ENCODE data around the gene NCKAP5. TPM values are rescaled to one million over a fixed set of nuclear protein-coding genes. Genes with fewer than 3 reads are reported as not detected.

Gene NCKAP5
- total RNA-seq, 1 donor from 2014 or later: 7.4 TPM

GRCh38 chr2:133109772-133110171, 458.5 kb downstream of the NCKAP5 start:
- DNase-seq (ENCODE audit: low spot score): no peak
- Mint-ChIP-seq H3K4me1 (ENCODE audit: unreplicated experiment) (no peaks in the 10 kb centered on the region), H3K4me3 (ENCODE audit: unreplicated experiment) (no peak overlapping the region), H3K9me3 (ENCODE audit: unreplicated experiment) (no peaks in the 10 kb centered on the region), H3K36me3 (ENCODE audit: low read depth, unreplicated experiment) (no peaks in the 10 kb centered on the region), H3K27ac (ENCODE audit: unreplicated experiment) (no peak overlapping the region), H3K27me3 (ENCODE audit: unreplicated experiment) (no peaks in the 10 kb centered on the region)
- TF ChIP-seq CTCF (IDR thresholded peaks at IDR 0.05; ENCODE audit: unreplicated experiment): no peak

- no peaks in the 10 kb centered on the region for H3K9me3 Mint-ChIP-seq (ENCODE audit: unreplicated experiment)
- H3K4me1 Mint-ChIP-seq (ENCODE audit: unreplicated experiment): no peaks in the 10 kb centered on the region
- no peaks in the 10 kb centered on the region for H3K27me3 Mint-ChIP-seq (ENCODE audit: unreplicated experiment)
- no peak for TF ChIP-seq CTCF (IDR thresholded peaks at IDR 0.05; ENCODE audit: unreplicated experiment)
- no peak overlapping the region for H3K27ac Mint-ChIP-seq (ENCODE audit: unreplicated experiment)
- DNase-seq (ENCODE audit: low spot score): no peak
- no peaks in the 10 kb centered on the region for H3K36me3 Mint-ChIP-seq (ENCODE audit: low read depth, unreplicated experiment)
- H3K4me3 Mint-ChIP-seq (ENCODE audit: unreplicated experiment): no peak overlapping the region
These were observed 461.0 kb downstream of the NCKAP5 start for GRCh38 chr2:133107058-133107815.

DNA sequence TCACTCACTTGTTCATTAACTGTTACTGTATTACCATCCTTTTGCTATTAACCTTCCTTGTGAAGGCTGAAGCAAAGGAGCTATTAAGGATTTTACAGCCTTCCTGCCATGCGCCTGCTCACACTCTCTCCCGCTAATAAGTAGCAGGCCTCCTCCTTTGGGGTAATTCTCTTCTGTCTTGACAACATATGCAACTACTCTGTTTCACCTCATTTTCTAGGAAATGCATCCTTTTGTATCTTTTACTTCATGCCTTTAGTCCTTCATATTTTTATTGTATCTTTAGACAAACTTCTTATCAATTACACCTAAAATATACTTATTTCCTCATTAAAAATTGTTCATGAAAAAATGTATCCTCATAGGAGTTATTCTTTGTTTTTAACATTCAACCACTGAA, 463.4 kb downstream of the NCKAP5 start:
- no peaks in the 10 kb centered on the region for H3K36me3 Mint-ChIP-seq (ENCODE audit: low read depth, unreplicated experiment)
- H3K4me1 Mint-ChIP-seq (ENCODE audit: unreplicated experiment): no peaks in the 10 kb centered on the region
- TF ChIP-seq CTCF (IDR thresholded peaks at IDR 0.05; ENCODE audit: unreplicated experiment): no peak
- no peak for DNase-seq (ENCODE audit: low spot score)
- no peak overlapping the region for H3K4me3 Mint-ChIP-seq (ENCODE audit: unreplicated experiment)
- no peaks in the 10 kb centered on the region for H3K27me3 Mint-ChIP-seq (ENCODE audit: unreplicated experiment)
- H3K27ac Mint-ChIP-seq (ENCODE audit: unreplicated experiment): no peak overlapping the region
- no peaks in the 10 kb centered on the region for H3K9me3 Mint-ChIP-seq (ENCODE audit: unreplicated experiment)

DNA sequence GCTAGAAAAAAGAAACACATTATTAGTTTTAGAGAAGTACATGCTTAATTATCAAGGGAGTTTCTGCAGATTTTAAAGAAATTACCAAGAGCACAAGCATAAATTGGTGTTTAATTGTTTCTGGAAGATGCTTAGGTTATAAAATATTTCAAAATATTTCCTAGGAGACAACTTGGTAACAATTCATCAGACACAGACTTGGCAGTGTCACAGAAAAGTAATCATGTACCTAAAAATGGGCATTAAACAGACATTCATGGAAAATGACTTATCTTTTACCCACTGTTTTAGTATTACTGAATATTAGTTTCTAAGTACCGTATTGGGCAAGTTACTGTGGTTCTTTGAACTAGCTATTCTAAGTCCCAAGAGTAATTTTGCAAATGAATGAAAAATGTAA, 469.5 kb downstream of the NCKAP5 start:
- TF ChIP-seq CTCF (IDR thresholded peaks at IDR 0.05; ENCODE audit: unreplicated experiment): no peak
- Mint-ChIP-seq H3K27me3 (ENCODE audit: unreplicated experiment) (peaks cover 1% of the 10 kb centered on the region), H3K4me1 (ENCODE audit: unreplicated experiment) (no peaks in the 10 kb centered on the region), H3K9me3 (ENCODE audit: unreplicated experiment) (no peaks in the 10 kb centered on the region), H3K36me3 (ENCODE audit: low read depth, unreplicated experiment) (no peaks in the 10 kb centered on the region), H3K4me3 (ENCODE audit: unreplicated experiment) (no peak overlapping the region), H3K27ac (ENCODE audit: unreplicated experiment) (no peak overlapping the region)
- no peak for DNase-seq (ENCODE audit: low spot score)

- Mint-ChIP-seq H3K27me3 (ENCODE audit: unreplicated experiment) (peaks cover 1% of the 10 kb centered on the region), H3K36me3 (ENCODE audit: low read depth, unreplicated experiment) (no peaks in the 10 kb centered on the region), H3K4me3 (ENCODE audit: unreplicated experiment) (no peak overlapping the region), H3K27ac (ENCODE audit: unreplicated experiment) (no peak overlapping the region), H3K4me1 (ENCODE audit: unreplicated experiment) (no peaks in the 10 kb centered on the region), H3K9me3 (ENCODE audit: unreplicated experiment) (no peaks in the 10 kb centered on the region)
- no peak for DNase-seq (ENCODE audit: low spot score)
- no peak for TF ChIP-seq CTCF (IDR thresholded peaks at IDR 0.05; ENCODE audit: unreplicated experiment)
These were observed 470.6 kb downstream of the NCKAP5 start for GRCh38 chr2:133097666-133098065.
